Fibroblast of skin of left biceps (primary cell): Measurements from ENCODE around the gene USH1C.

ENCODE experiments used
- DNase-seq, 2 experiments: peaks; one replicate each; pipeline ENCODE4 v3.0.0-alpha.2; 2013; ENCODE audit warnings: low read depth in 2 of 2

Gene USH1C

DNA sequence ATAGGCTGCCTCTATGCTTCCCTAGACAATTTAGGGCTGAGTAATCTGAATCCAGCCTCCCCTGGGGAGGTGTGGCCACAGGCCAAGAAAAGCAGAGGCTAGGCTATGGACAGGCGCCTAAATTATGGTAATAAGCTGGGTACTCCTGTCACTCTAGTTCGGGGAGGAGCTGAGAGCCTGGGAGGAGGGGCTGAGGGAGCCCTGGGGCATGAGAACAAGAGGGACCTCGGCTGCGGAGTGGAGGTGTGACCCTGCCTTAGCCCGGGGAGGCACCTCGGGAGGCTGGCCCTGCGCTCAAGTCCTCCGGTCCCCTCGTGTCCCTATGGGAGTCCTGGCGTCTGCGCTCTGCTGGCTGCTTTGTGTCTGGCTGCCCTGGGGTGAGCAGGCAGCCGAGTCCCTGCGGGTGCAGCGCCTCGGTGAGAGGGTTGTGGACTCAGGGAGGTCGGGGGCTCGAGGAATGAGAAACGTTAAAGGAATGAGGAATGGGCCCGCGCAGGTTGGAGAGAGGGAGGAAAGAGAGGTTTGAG lies 2.9 kb upstream of the USH1C start, which contains the start of gene OTOG:
TSS of gene OTOG (plus strand) at position 209 of the 527 bp plus-strand sequence. CDS start at position 323, 114 bp downstream.
- no peak for DNase-seq

DNA sequence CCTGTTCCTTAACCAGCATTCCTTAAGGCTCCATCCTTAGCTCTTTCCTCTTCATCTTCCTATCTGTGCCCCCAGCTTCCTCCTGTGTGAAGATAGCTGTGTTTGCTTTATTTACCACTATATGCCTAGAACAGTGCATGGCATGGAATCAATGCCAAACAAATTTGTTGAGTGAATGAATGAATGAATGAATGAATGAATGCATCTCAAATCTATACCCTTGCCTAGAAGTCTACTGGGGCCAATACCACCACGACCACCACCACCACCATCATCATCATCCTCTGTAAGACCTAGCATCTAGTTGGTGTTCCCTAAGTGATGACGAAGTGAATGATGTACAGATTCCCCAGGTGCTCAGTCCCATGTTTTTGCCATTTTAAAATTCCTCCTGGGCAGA lies 2.0 kb upstream of the USH1C start:
- no peak for DNase-seq

DNA sequence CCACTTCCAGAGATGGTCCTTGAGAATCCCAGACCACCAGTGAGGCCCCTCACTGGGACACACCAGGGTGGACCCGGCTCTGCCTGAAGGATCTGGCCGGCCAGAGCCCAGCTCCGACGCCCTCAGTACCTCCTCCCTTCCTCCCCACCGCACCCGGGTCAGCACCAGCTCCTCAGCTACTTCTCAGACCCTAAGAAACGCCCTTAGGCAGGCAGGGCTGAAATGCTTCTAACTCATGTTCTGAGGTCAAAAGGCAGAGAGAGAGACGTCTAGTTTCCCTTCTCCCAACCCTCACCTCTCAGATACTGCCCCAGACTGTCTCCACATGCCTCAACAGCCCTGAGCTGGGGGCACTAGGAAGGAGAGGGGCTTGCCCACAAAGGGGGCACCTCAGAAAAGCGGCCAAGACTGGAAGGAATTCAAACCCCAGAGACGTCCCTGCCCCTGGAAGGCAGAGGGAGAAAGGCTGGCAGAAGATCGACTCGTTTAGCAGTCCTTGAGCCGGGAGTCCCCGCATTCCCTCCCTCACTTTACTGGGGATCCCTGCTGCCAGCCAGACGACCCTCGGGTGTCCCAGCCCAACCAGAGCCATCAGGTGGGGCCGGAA lies 539 bp downstream of the USH1C start:
- DNase-seq: no peak

DNA sequence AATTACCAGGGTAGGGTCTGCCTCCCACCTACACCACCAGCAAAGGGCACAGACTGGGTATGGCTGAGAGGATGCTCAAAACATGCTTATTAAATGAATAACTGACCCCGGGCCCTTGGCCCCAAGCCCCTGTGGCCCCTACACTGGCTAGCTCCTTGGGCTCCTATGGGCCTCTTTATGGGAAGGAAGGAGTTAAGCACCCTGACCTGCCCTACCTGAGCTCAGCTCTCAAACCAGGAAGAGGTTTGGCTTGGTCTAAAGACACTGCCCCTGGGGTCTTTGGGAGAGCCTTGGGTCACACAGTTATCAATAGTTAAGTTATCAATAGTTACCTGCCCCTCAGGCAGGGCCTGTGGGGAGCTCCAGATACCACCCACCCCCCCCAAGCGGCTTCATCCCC lies 1.2 kb downstream of the USH1C start:
- no peak for DNase-seq

DNA sequence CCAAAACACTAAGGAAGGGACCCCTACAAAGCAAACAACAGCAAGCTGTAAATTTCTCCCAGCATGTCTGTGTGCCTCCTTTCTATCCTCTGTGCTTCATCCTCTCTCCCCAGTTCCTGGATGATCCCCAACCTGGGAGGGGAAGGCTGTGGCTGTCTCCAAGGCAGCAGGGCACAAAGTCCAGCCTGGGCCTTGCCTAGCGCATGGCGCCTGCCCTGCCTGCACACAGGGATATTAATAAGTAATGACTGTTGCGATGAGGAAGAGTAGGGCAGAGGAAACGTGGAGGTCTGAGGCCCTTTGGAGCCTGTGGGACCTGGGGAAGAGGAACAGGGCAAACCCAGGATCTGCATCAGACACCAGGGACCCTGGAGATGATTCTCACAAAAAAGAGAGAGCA lies 2.0 kb downstream of the USH1C start:
- DNase-seq: no peak

DNA sequence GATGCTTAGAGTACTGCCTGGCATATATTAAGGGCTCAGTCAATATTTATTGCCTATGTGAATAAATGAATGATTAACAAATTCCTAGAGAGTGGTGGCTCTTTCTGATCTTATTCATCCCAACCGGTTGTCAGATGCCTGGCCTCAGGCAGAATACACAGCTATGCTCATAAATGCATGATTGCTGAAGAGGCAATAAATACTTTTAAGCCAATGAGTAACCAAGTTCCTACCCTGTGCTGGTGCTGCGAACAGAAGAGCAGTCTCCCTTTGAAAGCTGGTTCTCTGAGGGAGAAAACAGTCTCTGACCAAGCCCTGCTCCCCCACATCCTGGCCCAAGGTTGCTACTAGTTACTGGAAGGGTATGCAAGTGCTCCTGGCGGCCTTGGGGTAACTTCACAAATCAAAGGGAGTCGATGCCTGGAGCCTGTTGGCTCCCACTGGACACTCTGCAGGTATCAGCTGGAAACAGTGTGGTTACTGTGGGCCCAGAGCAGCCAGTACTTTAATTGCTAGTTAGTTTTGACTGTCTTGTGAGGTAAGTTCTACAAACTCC lies 2.8 kb downstream of the USH1C start:
- DNase-seq: no peak

DNA sequence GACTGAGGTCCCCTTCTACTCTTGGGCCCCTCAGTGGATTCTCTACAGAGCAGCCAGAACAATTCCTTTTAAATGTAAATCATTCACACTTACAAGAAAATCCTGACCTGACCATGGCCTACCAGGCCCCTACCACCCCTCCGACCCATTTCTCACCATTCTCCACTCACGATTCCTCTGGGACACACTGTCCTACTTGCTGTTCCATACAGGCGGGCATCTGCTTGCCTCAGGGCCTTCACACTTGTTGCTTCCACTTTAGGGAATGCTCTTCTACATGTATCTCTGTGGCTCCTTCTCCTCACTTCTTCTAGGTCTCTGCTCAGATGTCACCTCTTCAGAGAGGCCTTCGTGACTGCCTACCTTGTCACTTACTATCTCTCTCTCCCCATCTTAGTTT lies 3.4 kb downstream of the USH1C start:
- no peak for DNase-seq

DNA sequence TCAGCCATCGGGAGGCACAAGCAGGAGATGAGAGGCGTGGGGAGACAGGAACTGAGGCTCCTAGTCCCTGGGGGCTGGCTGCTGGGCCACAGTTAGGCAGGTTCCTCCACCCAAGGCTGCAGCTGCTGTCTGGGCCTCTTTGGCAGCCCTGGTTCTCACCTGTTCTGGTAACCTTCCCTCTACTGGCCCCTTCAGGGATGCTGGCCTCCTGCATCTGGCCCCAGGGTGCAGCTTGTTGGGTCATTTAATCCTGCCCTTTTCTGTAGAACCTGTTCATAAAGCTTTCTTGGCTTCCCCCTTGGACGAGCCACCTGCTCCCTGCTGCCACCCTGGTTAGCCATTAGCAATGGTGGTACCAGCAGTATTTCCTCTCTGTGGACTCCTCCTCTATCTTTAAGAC lies 5.5 kb downstream of the USH1C start:
- DNase-seq: no peak

DNA sequence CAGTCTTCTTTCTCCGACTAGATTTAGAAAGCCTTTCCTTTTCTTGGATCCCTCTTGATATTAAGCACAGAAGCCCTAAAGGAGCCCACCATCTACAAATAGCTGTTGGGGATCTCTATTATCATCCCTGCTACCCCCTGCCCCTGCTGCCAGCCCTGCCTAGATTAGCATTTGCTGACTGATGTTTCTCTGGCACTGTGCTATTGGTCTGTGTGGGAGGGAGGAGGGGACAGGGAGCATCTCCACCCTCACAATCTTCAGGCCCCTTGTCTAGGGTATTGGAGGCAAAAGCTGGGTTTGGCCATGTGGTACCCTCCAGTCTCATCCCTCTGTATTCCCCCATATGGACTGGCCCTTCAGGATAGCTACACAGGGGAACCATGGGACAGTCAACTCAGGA lies 6.2 kb downstream of the USH1C start:
- no peak for DNase-seq

DNA sequence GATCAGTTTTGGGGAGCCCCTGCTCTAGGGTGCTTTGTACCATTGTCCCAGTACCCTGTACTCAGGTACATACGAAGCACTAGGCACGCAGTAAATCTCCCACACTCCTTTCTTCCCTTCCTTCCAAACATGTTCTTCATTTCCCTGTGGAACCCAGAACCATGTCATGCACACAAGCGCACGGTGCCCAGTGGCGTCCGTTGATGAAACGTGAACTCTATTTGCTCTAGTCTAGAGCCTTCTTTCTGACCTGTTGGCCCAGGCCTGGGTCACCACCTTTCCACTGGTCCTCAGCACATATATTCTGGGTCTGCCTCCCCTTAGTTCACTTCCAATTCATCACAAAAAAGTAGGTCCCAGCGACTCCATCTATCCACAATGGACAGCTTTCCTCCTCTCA lies 7.0 kb downstream of the USH1C start:
- DNase-seq: no peak

DNA sequence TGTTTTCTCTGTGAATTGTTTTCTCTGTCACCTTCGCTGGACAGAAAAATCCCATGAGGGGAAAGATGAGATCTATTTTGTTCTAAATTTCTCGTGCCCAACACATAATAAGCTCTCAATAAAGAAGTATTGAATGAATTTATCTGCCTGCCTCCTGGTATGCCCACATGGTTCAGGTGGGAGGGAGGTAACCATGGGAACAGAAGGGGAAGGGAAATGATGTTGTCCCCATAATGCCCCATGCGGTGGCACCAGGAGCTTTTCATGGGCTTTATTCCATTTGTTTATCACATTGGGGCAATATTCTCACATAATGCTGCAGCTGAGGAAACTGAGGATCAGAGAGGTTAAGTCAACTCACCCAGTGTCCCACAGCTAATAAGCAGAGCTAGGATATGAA lies 8.7 kb downstream of the USH1C start:
- DNase-seq: no peak

DNA sequence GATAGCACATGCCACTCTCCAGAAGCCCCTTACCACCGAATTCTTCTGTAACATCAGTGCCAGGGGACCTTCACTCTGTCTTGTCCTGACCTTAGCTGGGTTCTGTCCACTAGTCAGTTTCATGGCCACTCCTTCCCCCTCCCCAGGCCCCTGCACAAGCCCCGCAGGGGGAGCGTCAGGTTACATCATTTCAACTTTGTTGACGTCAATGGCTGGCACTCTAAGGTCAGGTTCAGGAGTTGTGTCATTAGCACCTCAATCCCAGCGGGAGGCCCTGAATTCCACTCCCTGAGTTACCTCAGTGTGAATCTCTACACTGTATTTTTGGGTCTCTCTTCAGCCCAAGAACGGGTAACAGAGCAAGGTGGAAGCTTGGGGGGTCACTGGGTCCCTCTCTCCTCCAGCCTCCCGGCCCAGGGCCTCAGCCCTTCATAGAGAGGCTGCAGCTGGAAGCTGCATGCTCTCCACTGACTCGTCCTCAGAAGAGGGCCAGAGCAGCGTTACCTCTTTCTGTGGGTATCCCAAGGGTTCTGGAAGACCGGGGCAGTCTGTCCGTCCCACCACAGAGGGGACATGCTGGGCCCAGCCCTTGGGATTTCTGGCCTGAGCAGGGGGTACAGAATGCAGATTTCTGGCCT lies 10.3 kb downstream of the USH1C start:
- no peak for DNase-seq

DNA sequence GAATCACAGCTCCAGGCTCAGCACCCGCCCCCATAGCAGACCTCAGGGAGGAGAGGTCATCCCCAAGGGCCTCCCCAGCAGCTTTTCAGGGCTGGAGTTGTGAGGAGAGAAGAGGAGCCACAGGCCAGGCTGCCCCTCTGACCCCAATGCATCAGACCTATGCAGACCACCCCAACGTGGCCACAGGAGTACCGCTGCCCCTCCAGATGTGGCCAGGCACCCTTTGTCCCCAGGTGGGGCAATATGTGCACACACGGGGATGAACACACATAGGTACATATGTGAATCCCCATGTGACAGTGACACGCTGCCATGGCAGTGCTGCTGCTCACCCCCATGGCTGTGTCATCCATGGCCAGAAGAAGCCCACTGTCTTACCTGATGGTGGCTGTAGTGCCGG lies 10.9 kb downstream of the USH1C start:
- DNase-seq: no peak

DNA sequence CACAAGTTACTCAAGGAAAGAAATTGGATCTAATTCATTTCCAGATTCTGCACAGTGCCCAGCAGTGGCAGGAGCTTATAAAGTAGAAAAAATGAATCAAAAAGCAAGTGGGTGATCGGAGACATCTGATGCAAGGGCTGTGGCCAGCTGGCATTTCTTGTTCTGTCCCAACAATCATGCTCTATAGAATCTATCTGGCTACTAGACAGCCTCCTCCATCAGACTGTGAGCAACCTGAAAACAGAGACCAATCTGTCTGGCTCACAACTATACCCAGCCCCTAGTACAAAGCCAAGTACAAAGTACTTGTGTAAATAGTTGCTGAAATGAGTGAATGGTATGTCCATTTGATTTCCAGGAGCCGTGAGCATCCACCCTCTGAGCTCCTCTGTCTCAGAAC lies 11.4 kb downstream of the USH1C start:
- no peak for DNase-seq

DNA sequence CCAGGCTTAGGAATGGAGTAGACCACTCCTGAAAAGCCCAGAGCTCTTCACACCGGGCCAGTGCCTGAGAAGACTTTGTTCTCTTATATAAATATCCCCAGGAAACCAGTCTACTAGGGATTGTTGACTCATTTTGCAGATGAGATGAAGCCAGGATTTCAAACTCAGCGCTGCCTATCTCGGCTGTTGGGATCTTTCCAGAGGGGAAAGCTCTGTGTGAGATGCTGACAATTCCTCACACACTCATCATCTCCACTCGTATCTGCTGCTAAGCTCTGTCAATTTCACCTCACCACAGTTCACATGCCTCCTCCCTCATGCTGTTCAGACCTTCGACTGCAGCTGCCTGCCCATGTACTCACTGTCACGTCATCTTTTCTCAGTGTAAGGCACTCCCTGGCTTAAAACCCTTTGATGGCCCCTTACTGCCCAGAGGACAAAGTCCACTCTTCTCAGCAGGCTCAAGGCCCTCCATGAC lies 12.5 kb downstream of the USH1C start:
- DNase-seq: peak in 1 of 2 experiments; percentile 1

DNA sequence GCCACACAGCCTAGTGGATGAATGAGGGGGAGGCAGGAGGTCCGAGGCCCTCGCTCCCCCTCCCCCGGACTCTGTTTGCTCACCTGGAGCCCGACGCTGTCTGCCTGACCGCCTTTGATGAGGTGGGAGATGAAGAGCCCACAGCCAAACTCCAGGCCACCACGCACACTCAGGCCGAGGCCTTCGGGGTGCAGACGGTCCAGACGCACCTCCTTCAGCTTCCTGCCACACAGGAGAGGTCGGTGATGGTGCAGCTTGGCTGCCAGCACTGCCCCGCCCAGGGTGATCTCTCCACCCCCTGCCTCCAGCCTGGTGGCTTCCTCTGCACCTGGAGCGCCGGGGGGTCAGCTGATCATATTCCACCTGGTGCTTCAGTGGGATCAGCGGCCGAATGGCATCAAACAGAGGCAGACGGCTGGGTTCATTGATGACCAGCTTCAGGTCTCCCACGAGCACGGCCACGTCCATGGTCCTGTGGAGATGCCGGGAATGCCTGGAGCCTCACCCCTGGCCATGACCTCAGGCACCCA lies 13.1 kb downstream of the USH1C start:
- no peak for DNase-seq

DNA sequence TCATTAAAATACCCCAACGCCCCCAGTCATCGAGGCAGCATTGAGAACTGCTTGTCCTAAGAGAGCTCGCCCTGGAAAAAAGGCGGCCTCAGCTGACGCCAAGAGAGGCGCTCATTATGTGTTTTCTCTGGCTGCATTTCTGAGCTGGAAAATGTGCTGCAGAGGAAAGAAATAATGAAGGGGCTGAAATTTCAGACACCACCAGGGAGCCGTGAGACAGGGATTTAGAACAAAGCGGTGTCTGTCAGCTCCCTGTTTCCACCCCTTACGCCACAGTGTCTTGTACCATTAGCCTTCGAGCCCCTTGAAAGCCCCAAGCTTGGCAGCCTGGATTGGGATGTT lies 14.4 kb downstream of the USH1C start:
- no peak for DNase-seq

DNA sequence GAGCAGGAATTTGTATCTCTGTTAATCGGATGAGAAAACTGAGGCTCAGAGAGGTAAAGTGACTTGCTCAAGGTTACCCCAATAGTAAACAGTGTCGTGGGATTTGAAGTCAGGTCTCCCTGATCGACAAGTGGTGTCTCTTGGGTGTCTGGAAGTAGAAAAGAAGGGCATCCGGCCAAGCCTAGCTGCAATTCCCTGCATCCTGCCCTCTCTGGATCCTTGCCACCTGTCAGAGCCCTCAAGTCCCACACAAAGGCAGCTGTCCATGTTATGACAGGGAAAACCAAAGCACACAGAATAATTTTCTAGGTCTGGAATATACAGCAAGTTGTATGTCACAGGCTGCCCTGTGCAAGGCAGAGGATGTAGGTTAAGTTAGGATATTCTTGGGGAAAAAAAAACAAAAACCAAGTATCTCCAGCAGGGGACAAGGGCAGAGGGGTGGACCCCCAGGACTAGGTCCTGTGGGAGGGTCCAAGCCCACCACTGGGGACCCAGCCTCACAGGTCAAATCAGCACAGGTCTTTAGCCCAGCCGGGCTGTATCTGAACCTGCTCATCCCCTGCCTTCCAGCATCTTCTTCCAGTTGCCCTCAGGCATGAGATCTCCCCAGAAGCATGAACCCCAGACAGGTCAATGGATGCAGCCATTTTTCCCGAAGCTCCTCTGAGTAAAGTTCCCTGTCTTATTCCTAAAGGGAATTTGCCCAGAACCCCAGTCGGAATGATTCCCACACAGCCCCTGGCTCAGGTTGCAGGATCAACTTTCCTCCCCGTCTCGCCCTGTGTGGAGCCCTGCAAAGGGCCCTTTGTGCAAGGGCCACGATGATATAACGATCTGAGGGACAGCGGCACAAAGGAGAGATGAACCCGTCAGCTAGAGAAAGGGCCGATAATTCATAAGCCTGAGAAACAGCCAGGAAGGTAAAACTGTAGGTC lies 15.0 kb downstream of the USH1C start:
- DNase-seq: no peak

DNA sequence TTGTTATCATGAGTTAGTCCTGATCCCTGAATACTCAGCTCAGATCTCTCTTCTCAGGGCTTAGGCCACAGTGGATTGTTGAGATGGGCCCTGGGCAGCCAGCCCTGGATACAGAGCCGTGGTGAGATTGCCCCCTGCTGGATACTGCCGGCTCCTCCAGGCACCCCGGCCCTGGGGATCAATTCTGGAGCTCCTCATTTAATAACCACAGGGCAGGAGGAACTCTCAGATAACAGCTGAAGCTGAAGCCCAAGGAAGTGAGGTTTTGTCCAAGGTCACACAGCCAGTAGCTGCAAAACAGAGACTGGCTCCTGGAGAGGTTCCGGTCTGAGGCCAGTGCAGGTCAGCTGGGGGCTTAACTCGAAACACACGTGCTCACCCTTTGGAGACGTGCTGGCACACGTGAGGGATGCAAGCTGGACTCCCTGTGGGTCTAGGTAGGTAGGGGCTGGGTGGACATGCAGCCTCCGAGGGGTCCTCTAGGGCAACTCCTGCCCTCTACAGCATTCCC lies 16.0 kb downstream of the USH1C start:
- DNase-seq: no peak

DNA sequence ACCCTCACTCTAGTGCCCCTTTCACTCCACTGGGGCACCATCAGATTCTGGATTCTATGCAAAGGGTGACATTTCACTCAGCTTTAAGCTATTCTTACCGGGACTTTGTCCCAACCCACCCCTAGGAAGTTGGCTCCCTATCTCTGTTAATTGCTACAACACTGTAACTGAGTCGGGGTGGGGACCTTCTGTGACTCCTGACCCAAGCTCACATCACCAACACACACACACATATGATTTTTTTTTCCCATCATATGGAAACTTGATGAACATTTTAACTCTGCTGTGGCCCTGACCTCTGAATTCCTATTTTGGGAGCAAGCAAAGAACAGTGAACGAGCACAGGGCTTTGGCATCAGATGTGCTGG lies 16.6 kb downstream of the USH1C start:
- no peak for DNase-seq

DNA sequence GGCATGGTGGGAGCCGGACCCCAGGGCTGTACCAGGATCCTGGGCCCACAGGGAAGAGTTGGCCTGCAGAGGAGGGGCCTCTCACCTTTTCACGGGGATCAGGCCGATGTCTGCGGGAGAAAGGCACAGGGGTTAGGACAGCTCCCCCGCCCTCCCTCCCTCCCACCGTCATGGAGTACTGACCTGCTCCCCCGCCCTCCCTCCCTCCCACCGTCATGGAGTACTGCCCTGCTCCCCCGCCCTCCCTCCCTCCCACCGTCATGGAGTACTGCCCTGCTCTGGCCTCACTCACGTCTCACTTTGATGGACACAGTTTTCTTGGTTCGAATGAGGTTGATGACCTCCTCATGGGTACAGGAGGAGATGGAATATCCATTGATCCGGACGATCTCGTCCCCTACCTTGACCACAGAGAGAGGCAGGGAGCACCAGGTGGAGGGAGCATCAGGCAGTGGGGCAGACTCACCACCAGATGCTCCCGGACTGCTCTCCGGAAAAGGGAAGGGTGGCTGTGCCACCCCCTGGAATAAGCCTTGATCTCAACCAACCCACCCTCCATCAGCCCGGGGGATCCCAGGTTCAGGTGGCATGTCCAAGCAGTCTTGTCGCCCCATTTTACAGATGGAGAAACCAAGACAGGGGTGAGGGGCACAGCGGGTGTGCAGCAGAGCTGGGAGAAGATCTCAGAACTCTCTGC lies 17.1 kb downstream of the USH1C start:
- DNase-seq: no peak
